NCI-H345 treated with DMSO at 0.1 percent for 48 hours (cell line): ENCODE data around the gene GID4.

Experiments used
- DNase-seq: peaks from one replicate; lab custom pipeline; 2025; ENCODE audit not compliant: unreplicated experiment; lab: John Stamatoyannopoulos, UW

Gene GID4

GRCh38 chr17:18099516-18099915 lies 60.3 kb downstream of the GID4 start:
- DNase-seq = no peak

- DNase-seq = no peak
These were observed 61.4 kb downstream of the GID4 start for GRCh38 chr17:18100616-18101015.

GRCh38 chr17:18101828-18102227 lies 62.6 kb downstream of the GID4 start:
- no peak for DNase-seq

GRCh38 chr17:18102640-18103039 lies 63.4 kb downstream of the GID4 start:
- DNase-seq = no peak

GRCh38 chr17:18105027-18105426 lies 65.8 kb downstream of the GID4 start:
- no peak for DNase-seq

- no peak for DNase-seq
These were observed 66.4 kb downstream of the GID4 start for GRCh38 chr17:18105595-18105994.

- no peak for DNase-seq
These were observed 67.0 kb downstream of the GID4 start for GRCh38 chr17:18106211-18106610.

- no peak for DNase-seq
These were observed 68.0 kb downstream of the GID4 start for GRCh38 chr17:18107061-18107790.

GRCh38 chr17:18107971-18108370 lies 68.8 kb downstream of the GID4 start:
- DNase-seq = no peak

- no peak for DNase-seq
These were observed 69.4 kb downstream of the GID4 start, which contains the start of gene MYO15A for GRCh38 chr17:18108401-18109312. Gene MYO15A, plus strand, starts transcription at chr17:18108756. Its CDS starts 10,045 bp downstream, at chr17:18118801.

GRCh38 chr17:18109935-18110485 lies 70.8 kb downstream of the GID4 start:
- DNase-seq = no peak

GRCh38 chr17:18110636-18111145 lies 71.5 kb downstream of the GID4 start:
- no peak for DNase-seq

GRCh38 chr17:18111330-18111971 lies 72.2 kb downstream of the GID4 start:
- DNase-seq = no peak

- no peak for DNase-seq
These were observed 76.3 kb downstream of the GID4 start for GRCh38 chr17:18115517-18115916.

- DNase-seq = no peak
These were observed 76.9 kb downstream of the GID4 start for GRCh38 chr17:18116078-18116477.

GRCh38 chr17:18117533-18117932 lies 78.3 kb downstream of the GID4 start:
- DNase-seq = no peak
